Measurements from ENCODE around the gene GLE1. TPM values are rescaled to one million over a fixed set of nuclear protein-coding genes. Genes with fewer than 3 reads are reported as not detected.
A peak's percentile ranks its signal among the peaks of the same experiment; 100 is the strongest.

The GLE1 gene
- total RNA-seq, 4 donors from 2014 or later = 27.0 to 55.3 (median 28.3) TPM

- Histone ChIP-seq H3K36me3 (peaks cover 0 to 22% (median 0%) of the 10 kb centered on the region in 3 donors), H3K27me3 (no peaks in the 10 kb centered on the region), H3K4me3 (peak overlapping the region; percentile 64 to 99 (median 86)), H3K9me3 (no peaks in the 10 kb centered on the region), H3K4me1 (peaks cover 0 to 7% (median 3%) of the 10 kb centered on the region in 4 donors), H3K27ac (peak overlapping the region in 1 of 4 donors; percentile 96)
- no peak for DNase-seq
- TF ChIP-seq POLR2A (IDR thresholded peaks at IDR 0.05) = no peak
- TF ChIP-seq, protein P1, sequence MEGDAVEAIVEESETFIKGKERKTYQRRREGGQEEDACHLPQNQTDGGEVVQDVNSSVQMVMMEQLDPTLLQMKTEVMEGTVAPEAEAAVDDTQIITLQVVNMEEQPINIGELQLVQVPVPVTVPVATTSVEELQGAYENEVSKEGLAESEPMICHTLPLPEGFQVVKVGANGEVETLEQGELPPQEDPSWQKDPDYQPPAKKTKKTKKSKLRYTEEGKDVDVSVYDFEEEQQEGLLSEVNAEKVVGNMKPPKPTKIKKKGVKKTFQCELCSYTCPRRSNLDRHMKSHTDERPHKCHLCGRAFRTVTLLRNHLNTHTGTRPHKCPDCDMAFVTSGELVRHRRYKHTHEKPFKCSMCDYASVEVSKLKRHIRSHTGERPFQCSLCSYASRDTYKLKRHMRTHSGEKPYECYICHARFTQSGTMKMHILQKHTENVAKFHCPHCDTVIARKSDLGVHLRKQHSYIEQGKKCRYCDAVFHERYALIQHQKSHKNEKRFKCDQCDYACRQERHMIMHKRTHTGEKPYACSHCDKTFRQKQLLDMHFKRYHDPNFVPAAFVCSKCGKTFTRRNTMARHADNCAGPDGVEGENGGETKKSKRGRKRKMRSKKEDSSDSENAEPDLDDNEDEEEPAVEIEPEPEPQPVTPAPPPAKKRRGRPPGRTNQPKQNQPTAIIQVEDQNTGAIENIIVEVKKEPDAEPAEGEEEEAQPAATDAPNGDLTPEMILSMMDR (IDR thresholded peaks at IDR 0.05) = no peak
Observed at GRCh38 chr9:128457207-128457606, 47.3 kb upstream of the GLE1 start.

GRCh38 chr9:128459011-128459410 lies 45.5 kb upstream of the GLE1 start:
- Histone ChIP-seq H3K4me3 (no peak overlapping the region), H3K27me3 (no peaks in the 10 kb centered on the region), H3K27ac (no peak overlapping the region), H3K9me3 (no peaks in the 10 kb centered on the region), H3K4me1 (peaks cover 0 to 7% (median 3%) of the 10 kb centered on the region in 4 donors), H3K36me3 (peaks cover 0 to 37% (median 0%) of the 10 kb centered on the region in 3 donors)
- no peak for DNase-seq
- TF ChIP-seq, protein P1 (IDR thresholded peaks at IDR 0.05) = no peak
- TF ChIP-seq POLR2A (IDR thresholded peaks at IDR 0.05) = no peak

DNA sequence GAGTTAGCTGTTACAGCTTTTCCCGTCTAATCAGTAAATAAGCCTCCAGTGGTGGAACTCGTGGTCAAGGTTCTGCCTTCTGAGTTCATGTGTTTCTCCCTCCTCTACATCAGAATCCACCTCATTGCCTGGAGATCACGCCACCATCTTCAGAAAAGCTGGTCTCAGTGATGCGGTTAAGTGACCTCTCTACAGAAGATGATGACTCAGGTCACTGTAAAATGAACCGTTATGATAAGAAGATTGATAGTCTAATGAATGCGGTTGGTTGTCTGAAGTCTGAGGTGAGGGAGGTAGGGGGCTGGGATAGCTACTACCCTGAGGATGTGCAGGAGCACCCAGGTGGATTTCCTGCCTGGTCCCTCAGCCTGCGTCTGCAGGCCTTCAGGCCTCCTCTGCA lies 35.4 kb upstream of the GLE1 start:
- TF ChIP-seq, protein P1 (IDR thresholded peaks at IDR 0.05) = no peak
- no peak for TF ChIP-seq POLR2A (IDR thresholded peaks at IDR 0.05)
- Histone ChIP-seq H3K27me3 (no peaks in the 10 kb centered on the region), H3K27ac (no peak overlapping the region), H3K4me3 (no peak overlapping the region), H3K9me3 (no peaks in the 10 kb centered on the region), H3K4me1 (no peaks in the 10 kb centered on the region), H3K36me3 (peaks cover 0 to 46% (median 0%) of the 10 kb centered on the region in 3 donors)
- DNase-seq = no peak

GRCh38 chr9:128470560-128470959 lies 34.0 kb upstream of the GLE1 start:
- Histone ChIP-seq H3K36me3 (peaks cover 0 to 50% (median 0%) of the 10 kb centered on the region in 3 donors), H3K4me1 (no peaks in the 10 kb centered on the region), H3K27me3 (no peaks in the 10 kb centered on the region), H3K27ac (no peak overlapping the region), H3K9me3 (no peaks in the 10 kb centered on the region), H3K4me3 (no peak overlapping the region)
- TF ChIP-seq POLR2A (IDR thresholded peaks at IDR 0.05) = no peak
- TF ChIP-seq, protein P1 (IDR thresholded peaks at IDR 0.05) = no peak
- DNase-seq = no peak

- no peak overlapping the region for H3K4me3 ChIP-seq
- peaks cover 0 to 66% (median 0%) of the 10 kb centered on the region in 3 donors for H3K36me3 ChIP-seq
- no peak overlapping the region for H3K27ac ChIP-seq
- no peaks in the 10 kb centered on the region for H3K27me3 ChIP-seq
- no peaks in the 10 kb centered on the region for H3K4me1 ChIP-seq
- no peak for TF ChIP-seq POLR2A (IDR thresholded peaks at IDR 0.05)
- TF ChIP-seq, protein P1 (IDR thresholded peaks at IDR 0.05) = no peak
- no peak for DNase-seq
- no peaks in the 10 kb centered on the region for H3K9me3 ChIP-seq
Observed at GRCh38 chr9:128473104-128473503, 31.4 kb upstream of the GLE1 start.

DNA sequence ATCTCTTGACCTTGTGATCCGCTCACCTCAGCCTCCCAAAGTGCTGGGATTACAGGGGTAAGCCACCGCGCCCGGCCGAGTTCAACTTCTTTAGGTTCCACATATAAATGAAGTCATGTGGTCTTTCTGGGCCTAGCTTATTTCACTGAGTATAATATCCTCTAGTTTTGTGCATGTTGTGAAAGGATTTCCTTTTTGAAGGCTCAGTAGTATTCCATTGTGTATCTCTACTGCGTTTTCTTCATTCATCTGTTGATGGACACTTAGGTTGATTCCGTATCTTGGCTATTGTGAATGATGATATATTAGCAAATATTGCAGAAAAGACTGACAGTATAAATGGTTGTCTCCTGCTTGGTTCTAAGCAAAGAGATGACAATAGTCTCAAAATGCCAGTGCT lies 28.7 kb upstream of the GLE1 start:
- Histone ChIP-seq H3K9me3 (no peaks in the 10 kb centered on the region), H3K4me1 (no peaks in the 10 kb centered on the region), H3K27ac (no peak overlapping the region), H3K27me3 (no peaks in the 10 kb centered on the region), H3K4me3 (no peak overlapping the region), H3K36me3 (peaks cover 0 to 62% (median 0%) of the 10 kb centered on the region in 3 donors)
- no peak for DNase-seq
- TF ChIP-seq, protein P1 (IDR thresholded peaks at IDR 0.05) = no peak
- TF ChIP-seq POLR2A (IDR thresholded peaks at IDR 0.05) = no peak

Data from Peyer's patch (tissue), 4 donors.